Fibroblast of skin of left biceps (primary cell): ENCODE results near the gene SLC26A8.
"Not testable (repeated sequence)": the region's sequence is repeated elsewhere in the genome, so short reads cannot be mapped to it uniquely, and the experiment has no call there.

Experiments used
- DNase-seq, 2 experiments: peaks; one replicate each; pipeline ENCODE4 v3.0.0-alpha.2; 2013; ENCODE audit warnings: low read depth in 2 of 2

The SLC26A8 gene

DNA sequence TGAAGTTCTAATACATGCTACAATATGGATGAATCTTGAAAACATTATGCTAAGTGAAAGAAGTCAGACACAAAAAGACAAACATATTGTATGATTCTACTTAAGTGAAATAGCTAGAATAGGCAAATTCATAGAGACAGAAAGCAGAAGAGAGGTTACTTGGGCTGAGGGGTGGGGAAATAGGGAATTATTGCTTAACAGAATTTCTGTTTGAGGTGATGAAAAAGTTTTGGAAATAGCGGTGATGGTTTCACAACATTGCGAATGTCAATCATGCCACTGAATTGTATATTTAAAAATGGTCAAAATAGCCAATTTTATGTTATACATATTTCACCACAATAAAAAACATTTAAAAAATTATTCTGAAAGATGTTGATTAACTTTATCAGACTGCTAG is 6.1 kb downstream of the SLC26A8 start:
- no peak for DNase-seq

DNA sequence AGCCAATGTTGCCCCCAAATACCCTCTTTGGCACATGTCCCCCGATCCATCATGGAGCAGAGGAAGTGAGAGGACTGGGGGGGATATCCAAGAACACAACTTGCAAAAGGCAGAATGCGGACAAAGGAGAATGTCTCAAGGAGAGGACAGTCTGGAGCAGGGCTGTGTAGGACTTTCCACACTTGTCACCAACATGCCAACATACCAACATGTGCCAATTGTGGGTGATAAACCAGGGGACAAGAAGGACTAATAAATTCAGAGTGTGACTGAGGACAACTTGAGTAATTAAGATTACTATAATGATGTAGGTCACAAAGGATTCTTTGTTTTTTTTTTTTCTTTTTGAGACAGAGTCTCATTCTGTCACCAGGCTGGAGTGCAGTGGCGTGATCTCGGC is 8.8 kb downstream of the SLC26A8 start:
- no peak for DNase-seq

- no peak for DNase-seq
These were observed 24.0 kb downstream of the SLC26A8 start for GRCh38 chr6:36000451-36000850.

- no peak for DNase-seq
These were observed 31.3 kb downstream of the SLC26A8 start for GRCh38 chr6:35993150-35993549.

- DNase-seq = not testable (repeated sequence)
These were observed 36.4 kb downstream of the SLC26A8 start for GRCh38 chr6:35988047-35988446.

DNA sequence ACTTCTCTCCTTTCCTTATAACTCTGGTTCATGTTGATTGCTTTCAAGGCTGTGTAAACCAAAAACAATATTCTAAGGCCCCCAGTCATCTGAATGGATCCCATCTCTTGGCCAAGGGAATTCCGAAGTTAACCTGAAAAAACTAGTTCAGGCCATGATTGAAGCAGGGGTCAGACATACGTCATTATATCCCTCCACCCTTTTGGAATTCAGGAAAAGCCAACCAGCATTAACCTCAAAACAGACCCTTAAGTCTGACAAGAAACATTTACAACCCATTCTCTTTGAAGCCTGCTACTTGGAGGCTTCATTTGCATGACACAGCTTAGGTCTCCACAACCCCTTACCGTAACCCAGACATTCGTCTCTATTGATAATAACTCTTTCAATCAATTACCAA is 39.7 kb downstream of the SLC26A8 start:
- no peak for DNase-seq

DNA sequence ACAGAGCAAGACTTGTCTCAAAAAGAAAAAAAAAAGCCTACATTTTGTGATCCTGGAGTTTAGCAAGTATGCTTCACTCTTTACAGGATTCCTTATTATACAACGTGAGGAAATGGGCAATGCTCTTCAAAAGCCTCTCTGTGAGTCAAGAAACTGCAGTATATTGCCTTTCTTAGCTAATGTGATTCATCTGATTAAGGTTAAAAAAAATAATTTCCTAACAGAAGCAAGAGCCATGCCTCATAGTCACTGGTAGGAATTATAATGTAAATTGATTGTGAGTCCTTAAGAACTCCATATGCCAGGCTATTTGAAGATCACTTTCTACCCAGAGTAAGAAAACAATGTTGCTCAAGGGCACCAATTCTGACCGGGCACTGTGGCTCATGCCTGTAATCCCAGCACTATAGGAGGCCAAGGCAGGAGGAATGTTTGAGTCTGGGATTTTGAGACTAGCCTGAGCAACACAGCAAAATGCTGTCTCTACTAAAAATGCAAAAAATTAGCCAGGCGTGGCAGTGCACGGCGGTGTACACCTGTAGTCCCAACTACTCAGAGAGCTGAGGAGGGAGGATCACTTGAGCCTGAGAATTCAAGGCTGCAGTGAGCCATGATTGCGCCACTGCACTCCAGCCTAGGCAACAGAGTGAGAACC is 43.3 kb downstream of the SLC26A8 start:
- no peak for DNase-seq

GRCh38 chr6:35980126-35980525 is 44.3 kb downstream of the SLC26A8 start:
- DNase-seq = not testable (repeated sequence)

- DNase-seq = no peak
These were observed 47.1 kb downstream of the SLC26A8 start for GRCh38 chr6:35977308-35977707.

DNA sequence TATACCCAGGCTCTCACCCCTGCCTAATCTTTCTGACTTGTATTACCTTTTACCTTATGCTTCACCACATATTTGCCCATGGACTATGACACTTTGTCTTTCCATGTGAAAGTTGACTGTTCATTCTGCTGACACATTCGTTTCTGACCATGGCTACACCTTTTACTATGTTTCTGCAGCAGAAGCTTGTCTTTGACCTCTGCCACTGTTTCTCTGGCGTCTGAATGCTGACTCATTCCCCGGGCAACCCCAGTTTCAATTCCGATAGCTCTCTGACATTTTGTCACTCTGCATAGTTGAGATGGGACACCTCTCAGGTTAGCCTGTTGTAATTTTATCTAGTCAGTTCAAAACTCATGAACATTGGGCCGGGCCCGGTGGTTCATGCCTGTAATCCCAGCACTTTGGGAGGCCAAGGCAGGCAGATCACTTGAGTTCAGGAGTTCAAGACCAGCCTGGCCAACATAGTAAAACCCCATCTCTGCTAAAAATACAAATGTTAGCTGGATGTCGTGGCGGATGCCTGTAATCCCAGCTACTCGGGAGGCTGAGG is 50.7 kb downstream of the SLC26A8 start:
- DNase-seq = no peak

- no peak for DNase-seq
These were observed 51.7 kb downstream of the SLC26A8 start for GRCh38 chr6:35972471-35973367.

DNA sequence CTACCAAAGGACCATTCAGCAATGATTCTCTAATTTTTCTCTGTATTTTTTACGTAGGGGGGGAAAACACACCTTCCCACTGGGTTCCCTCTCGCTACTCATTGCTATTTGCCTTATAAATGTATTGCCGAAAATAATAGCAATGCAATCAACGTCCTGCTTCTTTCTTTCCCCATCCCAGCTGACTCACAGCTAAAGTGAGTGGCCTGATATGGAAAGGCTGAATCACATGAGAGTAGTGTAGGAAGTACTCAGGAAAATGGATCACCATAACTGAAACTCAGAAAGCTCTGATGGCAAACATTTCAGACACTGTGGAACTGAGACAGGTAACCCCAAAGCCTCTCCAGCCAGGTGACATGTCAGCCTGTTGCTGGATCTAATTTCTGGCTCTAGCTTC is 54.3 kb downstream of the SLC26A8 start:
- no peak for DNase-seq

GRCh38 chr6:35969646-35970045 is 54.8 kb downstream of the SLC26A8 start:
- DNase-seq = no peak

DNA sequence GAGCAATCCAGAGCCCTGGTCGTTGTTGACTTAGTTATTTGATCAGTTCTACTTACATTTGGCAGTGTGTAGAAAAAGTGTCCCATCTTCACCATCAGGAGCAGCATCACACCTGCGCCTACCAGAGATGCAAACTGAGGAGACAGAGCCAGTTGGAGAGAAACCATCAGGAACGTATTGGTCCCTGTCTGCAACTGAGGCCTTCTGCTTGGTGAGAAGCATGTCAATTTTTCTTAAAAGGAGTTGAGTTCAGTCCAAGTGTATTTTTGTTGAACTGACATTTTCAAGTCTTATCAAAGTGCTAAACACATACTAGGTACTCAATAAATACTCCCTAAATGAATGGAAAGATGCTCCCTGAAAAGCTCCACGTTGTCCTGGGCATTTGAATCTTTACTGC is 55.6 kb downstream of the SLC26A8 start:
- DNase-seq = no peak

GRCh38 chr6:35967076-35967774 is 57.2 kb downstream of the SLC26A8 start:
- DNase-seq = no peak

DNA sequence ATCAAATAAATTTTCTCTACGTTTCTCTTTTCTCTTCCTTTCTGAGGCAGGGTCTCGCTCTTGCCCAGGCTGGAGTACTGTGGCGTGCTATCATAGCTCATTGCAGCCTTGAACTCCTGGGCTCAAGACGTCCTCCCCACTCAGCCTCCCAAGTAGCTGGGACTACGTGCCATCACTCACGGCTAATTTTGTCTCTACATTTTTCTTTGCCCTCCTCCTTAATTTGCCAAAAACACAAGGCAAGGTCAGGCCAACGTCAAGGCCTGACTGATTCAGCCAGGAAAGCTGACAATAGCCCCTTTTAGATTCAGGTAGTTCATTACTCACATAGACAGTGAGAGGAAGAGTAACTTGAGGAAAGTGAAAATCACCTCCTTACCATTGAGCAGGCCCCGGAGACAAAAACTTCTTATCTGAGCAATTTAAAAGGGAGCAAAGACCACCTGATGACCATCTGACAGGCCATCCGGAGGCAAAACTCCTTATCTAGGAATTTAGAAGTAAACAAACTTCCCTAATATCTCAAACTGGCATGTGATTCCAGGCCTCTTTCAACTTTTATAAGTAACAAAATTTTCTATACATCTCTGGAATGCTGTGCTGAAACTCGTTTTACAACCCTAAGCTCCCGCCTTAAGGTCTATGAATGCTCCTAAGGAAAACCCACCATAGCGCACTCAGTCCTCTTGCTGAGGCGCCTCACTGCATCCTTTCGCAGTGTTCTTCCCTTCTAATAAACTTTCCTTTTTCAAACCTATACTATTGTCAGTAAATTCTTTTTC is 61.5 kb downstream of the SLC26A8 start:
- no peak for DNase-seq

DNA sequence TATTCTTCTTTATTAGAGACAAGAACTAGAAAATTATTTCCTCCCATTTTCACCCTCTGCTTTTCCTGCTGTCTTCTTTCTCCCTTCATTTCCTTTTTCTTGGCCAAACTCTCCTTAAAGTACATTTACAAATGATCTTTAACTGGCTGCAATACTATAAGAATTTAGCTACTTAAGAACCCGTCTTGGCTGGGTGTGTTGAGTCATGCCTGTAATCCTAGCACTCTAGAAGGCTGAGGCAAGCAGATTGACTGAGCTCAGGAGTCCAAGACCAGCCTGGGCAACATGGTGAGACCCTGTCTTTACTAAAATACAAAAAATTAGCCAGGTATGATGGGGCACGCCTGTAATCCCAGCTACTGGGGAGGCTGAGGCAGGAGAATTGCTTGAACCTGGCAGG is 64.3 kb downstream of the SLC26A8 start:
- no peak for DNase-seq

DNA sequence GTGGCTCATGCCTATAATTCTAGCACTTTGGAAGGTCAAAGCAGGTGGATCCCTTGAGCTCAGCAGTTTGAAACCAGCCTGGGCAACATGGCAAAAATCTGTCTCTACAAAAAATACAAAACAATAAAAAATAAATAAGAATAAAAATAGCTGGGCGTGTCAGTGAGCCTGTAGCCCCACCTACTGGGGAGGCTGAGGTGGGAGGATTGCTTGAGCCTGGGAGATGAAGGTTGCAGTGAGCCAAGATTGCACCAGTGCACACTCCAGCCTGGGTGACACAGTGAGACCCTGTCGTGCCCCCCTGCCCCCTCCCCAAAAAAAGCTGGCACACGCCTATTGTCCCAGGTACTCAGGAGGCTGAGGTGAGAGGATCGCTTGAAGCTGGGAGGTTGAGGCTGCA is 68.5 kb downstream of the SLC26A8 start:
- DNase-seq = no peak

- DNase-seq = no peak
These were observed 68.9 kb downstream of the SLC26A8 start for GRCh38 chr6:35955521-35955920.

DNA sequence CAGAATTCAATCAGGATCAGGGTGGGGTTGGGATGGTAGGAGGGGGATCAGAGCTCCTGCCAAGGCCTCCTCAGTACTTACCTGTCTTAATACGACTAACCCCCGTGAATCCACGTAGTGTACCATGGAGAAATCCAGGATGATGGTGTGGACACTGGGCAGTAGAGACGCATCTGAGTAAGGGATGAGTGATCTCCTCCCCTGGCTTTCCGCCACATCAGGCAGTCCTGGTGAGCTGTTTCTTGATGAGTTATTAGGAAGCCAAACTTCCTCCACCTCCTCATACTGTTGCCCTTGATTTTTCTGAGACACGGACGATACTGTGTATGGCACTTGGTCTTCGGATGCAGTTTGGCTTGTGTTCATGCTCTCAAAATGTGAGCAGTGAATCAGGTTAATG is 69.4 kb downstream of the SLC26A8 start:
- DNase-seq = no peak

GRCh38 chr6:35954333-35954732 is 70.1 kb downstream of the SLC26A8 start:
- no peak for DNase-seq

- DNase-seq = no peak
These were observed 75.7 kb downstream of the SLC26A8 start for GRCh38 chr6:35948725-35949124.
